ENCODE results near the gene ZNF407.

ZNF407 gene

DNA sequence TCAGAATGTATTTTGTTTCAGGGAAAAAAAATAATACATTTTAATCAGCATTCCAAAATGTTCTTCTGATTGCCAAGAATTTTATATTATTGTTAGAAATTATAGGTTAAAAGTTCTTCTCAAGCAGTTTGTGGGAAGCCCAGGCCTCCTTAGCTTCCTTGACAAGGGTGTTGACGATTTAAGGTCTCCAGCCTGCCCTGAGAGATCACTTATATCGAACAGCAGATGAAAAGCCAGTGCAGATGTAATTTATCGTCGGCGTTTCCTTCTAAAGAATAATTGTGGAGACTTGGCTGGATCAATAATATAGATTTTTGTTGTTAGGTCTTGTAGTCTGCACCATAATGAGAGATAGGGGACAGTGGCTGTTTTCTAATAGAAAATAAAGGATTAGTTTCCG is 280.6 kb downstream of the ZNF407 start:
- H3K27me3 Mint-ChIP-seq: no peaks in the 10 kb centered on the region
- H3K36me3 Mint-ChIP-seq: peaks cover 25% of the 10 kb centered on the region
- ATAC-seq: no peak
- no peak overlapping the region for H3K4me3 Mint-ChIP-seq
- H3K4me1 Mint-ChIP-seq: no peaks in the 10 kb centered on the region
- no peaks in the 10 kb centered on the region for H3K9me3 Mint-ChIP-seq
- H3K27ac Mint-ChIP-seq: no peak overlapping the region

- no peak overlapping the region for H3K4me3 Mint-ChIP-seq
- H3K36me3 Mint-ChIP-seq: peaks cover 29% of the 10 kb centered on the region
- H3K9me3 Mint-ChIP-seq: no peaks in the 10 kb centered on the region
- H3K4me1 Mint-ChIP-seq: no peaks in the 10 kb centered on the region
- H3K27me3 Mint-ChIP-seq: no peaks in the 10 kb centered on the region
- no peak overlapping the region for H3K27ac Mint-ChIP-seq
- no peak for ATAC-seq
These were observed 283.1 kb downstream of the ZNF407 start for GRCh38 chr18:74880706-74881278.

GRCh38 chr18:74892066-74892627 is 294.5 kb downstream of the ZNF407 start:
- Mint-ChIP-seq H3K9me3 (no peaks in the 10 kb centered on the region), H3K36me3 (peaks cover 9% of the 10 kb centered on the region), H3K4me3 (no peak overlapping the region), H3K27ac (no peak overlapping the region), H3K27me3 (no peaks in the 10 kb centered on the region), H3K4me1 (no peaks in the 10 kb centered on the region)
- ATAC-seq: no peak

- no peaks in the 10 kb centered on the region for H3K4me1 Mint-ChIP-seq
- H3K9me3 Mint-ChIP-seq: no peaks in the 10 kb centered on the region
- peaks cover 14% of the 10 kb centered on the region for H3K36me3 Mint-ChIP-seq
- no peak overlapping the region for H3K27ac Mint-ChIP-seq
- no peak for ATAC-seq
- H3K27me3 Mint-ChIP-seq: no peaks in the 10 kb centered on the region
- no peak overlapping the region for H3K4me3 Mint-ChIP-seq
These were observed 298.0 kb downstream of the ZNF407 start for GRCh38 chr18:74895686-74896085.

GRCh38 chr18:74896390-74896991 is 298.8 kb downstream of the ZNF407 start:
- Mint-ChIP-seq H3K4me1 (no peaks in the 10 kb centered on the region), H3K27ac (no peak overlapping the region), H3K9me3 (no peaks in the 10 kb centered on the region), H3K36me3 (peaks cover 10% of the 10 kb centered on the region), H3K27me3 (no peaks in the 10 kb centered on the region), H3K4me3 (no peak overlapping the region)
- ATAC-seq: peak; percentile 68

GRCh38 chr18:74897971-74898657 is 300.4 kb downstream of the ZNF407 start:
- Mint-ChIP-seq H3K27ac (no peak overlapping the region), H3K27me3 (no peaks in the 10 kb centered on the region), H3K4me3 (no peak overlapping the region), H3K36me3 (peaks cover 10% of the 10 kb centered on the region), H3K4me1 (no peaks in the 10 kb centered on the region), H3K9me3 (no peaks in the 10 kb centered on the region)
- no peak for ATAC-seq

- Mint-ChIP-seq H3K36me3 (peaks cover 10% of the 10 kb centered on the region), H3K27ac (no peak overlapping the region), H3K4me1 (no peaks in the 10 kb centered on the region), H3K9me3 (no peaks in the 10 kb centered on the region), H3K4me3 (no peak overlapping the region), H3K27me3 (no peaks in the 10 kb centered on the region)
- no peak for ATAC-seq
These were observed 301.3 kb downstream of the ZNF407 start for GRCh38 chr18:74898965-74899364.

GRCh38 chr18:74899554-74899953 is 301.9 kb downstream of the ZNF407 start:
- no peak overlapping the region for H3K4me3 Mint-ChIP-seq
- no peak for ATAC-seq
- no peaks in the 10 kb centered on the region for H3K9me3 Mint-ChIP-seq
- H3K4me1 Mint-ChIP-seq: no peaks in the 10 kb centered on the region
- H3K27ac Mint-ChIP-seq: no peak overlapping the region
- H3K27me3 Mint-ChIP-seq: no peaks in the 10 kb centered on the region
- peaks cover 14% of the 10 kb centered on the region for H3K36me3 Mint-ChIP-seq

DNA sequence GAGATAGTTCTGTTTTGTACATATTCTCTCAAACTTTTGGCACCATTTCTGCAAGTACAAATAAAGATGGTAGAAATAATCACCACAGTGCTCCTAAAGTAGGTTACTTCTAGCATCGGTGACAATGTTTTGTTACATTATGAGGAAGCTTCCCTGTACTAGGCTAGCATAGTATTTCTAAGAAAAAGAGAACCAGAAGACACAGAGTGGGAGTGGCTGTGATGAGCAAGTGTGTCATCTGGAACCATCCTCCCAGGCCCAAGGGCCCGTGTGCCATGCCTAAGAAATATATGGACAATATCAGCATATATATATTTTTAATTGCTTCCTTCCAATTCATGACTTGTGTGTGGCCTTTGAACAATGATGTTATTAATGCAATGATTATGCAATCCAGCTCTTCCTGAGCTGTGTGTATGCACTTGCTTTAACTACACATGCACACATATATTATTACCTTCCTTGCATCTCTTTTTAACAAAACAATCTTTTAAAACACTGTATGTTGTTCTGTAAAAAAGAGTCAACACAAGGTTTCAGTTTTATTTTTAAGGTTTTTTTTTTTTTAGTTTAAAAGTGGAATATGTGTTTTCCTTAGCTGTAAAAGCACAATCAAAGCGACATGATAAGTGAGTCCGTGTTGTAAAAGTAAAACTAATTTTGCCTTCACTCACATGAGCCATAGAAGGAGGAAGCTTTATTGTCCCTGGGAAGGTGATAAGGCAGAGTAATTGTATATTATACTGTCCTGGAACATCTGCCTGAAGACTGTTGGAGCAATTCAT is 303.9 kb downstream of the ZNF407 start:
- no peak overlapping the region for H3K27ac Mint-ChIP-seq
- no peak overlapping the region for H3K4me3 Mint-ChIP-seq
- no peaks in the 10 kb centered on the region for H3K27me3 Mint-ChIP-seq
- no peaks in the 10 kb centered on the region for H3K4me1 Mint-ChIP-seq
- peaks cover 26% of the 10 kb centered on the region for H3K36me3 Mint-ChIP-seq
- H3K9me3 Mint-ChIP-seq: no peaks in the 10 kb centered on the region
- ATAC-seq: no peak

GRCh38 chr18:74902147-74902455 is 304.4 kb downstream of the ZNF407 start:
- no peak overlapping the region for H3K27ac Mint-ChIP-seq

GRCh38 chr18:74905247-74905646 is 307.6 kb downstream of the ZNF407 start:
- peaks cover 16% of the 10 kb centered on the region for H3K36me3 Mint-ChIP-seq
- no peak overlapping the region for H3K4me3 Mint-ChIP-seq
- no peak for ATAC-seq
- no peaks in the 10 kb centered on the region for H3K4me1 Mint-ChIP-seq
- H3K9me3 Mint-ChIP-seq: no peaks in the 10 kb centered on the region
- no peaks in the 10 kb centered on the region for H3K27me3 Mint-ChIP-seq
- H3K27ac Mint-ChIP-seq: no peak overlapping the region

More at GRCh38 chr18:74902147-74902455, 304.4 kb downstream of the ZNF407 start:
- H3K36me3 Mint-ChIP-seq: peaks cover 26% of the 10 kb centered on the region
- no peak overlapping the region for H3K4me3 Mint-ChIP-seq
- no peaks in the 10 kb centered on the region for H3K27me3 Mint-ChIP-seq
- no peaks in the 10 kb centered on the region for H3K9me3 Mint-ChIP-seq
- no peak for ATAC-seq
- no peaks in the 10 kb centered on the region for H3K4me1 Mint-ChIP-seq

GRCh38 chr18:74906184-74906583 is 308.5 kb downstream of the ZNF407 start:
- Mint-ChIP-seq H3K27ac (no peak overlapping the region), H3K4me1 (no peaks in the 10 kb centered on the region), H3K27me3 (no peaks in the 10 kb centered on the region), H3K9me3 (no peaks in the 10 kb centered on the region), H3K36me3 (peaks cover 16% of the 10 kb centered on the region), H3K4me3 (no peak overlapping the region)
- ATAC-seq: no peak

DNA sequence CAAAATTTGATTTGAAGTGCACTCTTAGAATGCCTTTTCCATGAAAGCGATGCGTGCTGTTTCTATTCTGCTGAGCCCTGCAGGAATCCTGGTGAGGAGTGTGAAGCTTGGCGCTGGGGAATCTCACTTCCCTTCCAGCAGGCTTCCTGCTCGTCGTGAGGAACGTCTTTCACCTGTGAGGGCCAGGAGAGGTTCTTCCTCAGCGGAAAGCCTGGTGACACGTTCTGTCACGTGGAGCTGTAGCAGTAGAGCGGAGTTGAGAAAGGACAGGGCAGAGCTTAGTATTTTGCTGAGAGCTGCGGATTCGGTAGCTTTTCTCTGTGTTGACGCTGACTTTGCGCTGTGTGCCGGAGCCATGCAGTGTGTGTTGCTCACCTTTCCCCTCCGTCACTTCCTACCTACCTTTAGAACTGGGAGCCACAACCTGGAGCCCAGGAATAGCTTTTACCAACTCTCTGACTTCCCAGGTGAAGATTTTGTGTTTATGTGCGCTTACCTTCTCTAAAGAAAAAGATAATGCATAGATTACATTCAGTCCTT is 316.5 kb downstream of the ZNF407 start:
- H3K9me3 Mint-ChIP-seq: no peaks in the 10 kb centered on the region
- no peaks in the 10 kb centered on the region for H3K27me3 Mint-ChIP-seq
- H3K4me3 Mint-ChIP-seq: no peak overlapping the region
- no peaks in the 10 kb centered on the region for H3K36me3 Mint-ChIP-seq
- no peak overlapping the region for H3K27ac Mint-ChIP-seq
- H3K4me1 Mint-ChIP-seq: no peaks in the 10 kb centered on the region
- no peak for ATAC-seq

DNA sequence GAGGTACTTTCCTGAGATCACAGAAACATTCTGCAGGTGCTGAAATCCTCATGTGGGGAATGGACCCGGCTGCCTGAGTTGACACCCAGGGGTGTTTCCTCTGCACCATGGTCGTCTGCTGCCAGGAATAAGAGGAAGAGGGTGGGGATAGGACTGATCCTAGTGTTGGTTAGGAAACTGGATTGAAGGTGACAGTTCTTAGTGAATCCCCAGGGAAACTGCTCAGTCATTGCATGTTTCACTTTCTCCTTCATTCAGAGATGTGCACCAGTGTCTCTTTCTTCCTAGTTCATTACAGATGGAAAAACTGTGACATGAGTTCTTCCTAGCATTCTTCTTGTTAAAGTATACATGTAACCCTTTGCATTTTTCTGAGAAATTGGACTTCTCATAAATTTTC is 317.0 kb downstream of the ZNF407 start:
- Mint-ChIP-seq H3K4me3 (no peak overlapping the region), H3K27me3 (no peaks in the 10 kb centered on the region), H3K9me3 (no peaks in the 10 kb centered on the region), H3K27ac (no peak overlapping the region), H3K4me1 (no peaks in the 10 kb centered on the region), H3K36me3 (no peaks in the 10 kb centered on the region)
- no peak for ATAC-seq

DNA sequence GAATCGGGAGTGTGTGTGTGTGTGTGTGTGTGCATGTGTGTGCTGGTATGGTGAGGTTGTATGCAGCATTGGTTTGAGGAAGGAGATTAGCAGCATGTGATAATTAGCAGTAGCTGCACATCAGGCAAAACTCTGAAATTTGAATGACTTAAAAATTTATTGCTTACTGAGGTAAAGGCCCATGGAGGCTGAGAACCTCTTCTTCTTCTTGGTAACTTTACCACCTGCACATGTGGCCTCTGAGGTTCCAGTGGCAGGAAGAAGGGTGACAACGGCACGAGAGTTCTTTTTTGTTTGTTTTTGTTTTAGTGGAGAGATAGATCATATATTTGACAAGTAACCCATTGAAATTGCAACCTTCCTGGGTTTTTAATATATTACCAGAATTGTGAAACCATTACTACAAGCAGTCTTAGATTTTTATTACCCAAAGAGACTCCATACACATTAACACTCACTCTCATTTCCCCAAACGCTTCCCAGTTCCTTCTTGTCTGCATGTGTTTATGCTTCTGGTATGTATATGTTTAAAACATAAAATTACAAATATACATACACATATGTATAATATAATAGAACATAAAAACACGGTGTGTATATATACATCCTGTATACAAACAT is 319.2 kb downstream of the ZNF407 start:
- H3K4me1 Mint-ChIP-seq: no peaks in the 10 kb centered on the region
- no peak overlapping the region for H3K4me3 Mint-ChIP-seq
- no peak for ATAC-seq
- H3K36me3 Mint-ChIP-seq: peaks cover 9% of the 10 kb centered on the region
- no peak overlapping the region for H3K27ac Mint-ChIP-seq
- no peaks in the 10 kb centered on the region for H3K27me3 Mint-ChIP-seq
- H3K9me3 Mint-ChIP-seq: no peaks in the 10 kb centered on the region

All from stimulated activated memory B cell treated with anti-CD40 and anti-IgM and Interleukin-4, amounts not matched to agents 10 μg/mL and 1 μg/mL and 100 μg/mL, for 72 hours (primary cell).